HG03442 (cell line): ENCODE data around the gene TFEB.

ENCODE experiments used
- ATAC-seq: cut with Tn5 transposase; IDR thresholded peaks from one replicate; pipeline ENCODE4 v1.9.1; 2021; ENCODE audit warnings: mild to moderate bottlenecking, moderate library complexity; ENCODE audit not compliant: unreplicated experiment

Gene TFEB

DNA sequence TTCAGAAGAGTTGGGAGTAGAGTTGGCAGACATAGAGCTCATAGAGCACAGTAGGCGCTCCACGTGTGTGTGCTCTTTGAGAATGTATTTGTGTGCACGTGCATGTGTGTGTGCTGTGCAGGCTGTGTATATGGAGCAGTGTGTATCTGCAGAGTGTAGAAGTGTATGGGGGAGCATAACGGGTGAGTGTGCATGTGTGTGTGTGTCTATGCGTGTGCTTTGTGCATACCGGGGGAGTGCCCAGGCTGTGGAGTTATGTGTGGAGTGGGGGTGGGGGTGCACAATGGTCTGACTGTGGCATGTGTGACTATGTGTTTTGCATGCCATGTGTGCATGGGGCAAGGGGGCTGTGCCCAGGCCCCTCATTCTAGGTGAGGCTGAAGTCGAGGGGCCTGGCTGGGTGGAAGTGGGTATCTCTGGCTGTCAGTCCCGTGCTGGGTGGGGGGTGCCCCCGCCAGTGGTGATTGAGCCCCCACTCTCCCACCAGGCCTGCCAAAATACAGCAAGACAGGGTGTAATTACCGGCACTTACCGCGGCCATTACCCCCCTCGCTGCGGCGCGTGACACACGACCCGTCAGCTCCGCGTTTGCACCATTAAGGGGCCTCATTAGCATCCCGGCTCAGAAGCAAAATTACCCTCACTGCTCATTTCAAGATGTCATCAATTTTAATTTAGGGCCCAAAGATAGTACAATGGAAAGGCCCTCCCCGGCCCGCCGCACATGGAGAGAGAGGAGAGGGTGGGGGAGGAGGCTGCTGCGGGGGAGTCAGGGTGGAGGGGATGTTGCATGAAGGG is 58.1 kb downstream of the TFEB start:
- no peak for ATAC-seq

DNA sequence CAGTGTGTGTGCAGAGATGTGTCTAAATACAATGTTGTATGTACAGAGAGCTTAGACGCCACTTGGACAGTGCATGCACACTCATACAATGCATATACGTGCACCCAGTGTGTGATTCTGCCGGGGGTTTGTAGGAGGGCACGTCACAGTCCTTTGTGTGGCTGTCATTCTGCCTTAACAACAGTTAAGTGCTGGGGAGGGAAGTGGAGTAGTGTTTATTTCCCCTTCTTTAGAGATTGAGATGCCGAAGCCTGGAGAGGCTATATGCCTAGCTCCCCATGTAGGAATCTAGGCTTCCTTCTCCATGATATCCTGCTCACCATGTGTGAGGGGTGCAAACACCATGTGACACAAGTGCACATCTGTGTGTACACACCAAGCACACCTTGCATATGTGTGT is 59.0 kb downstream of the TFEB start:
- ATAC-seq = no peak

DNA sequence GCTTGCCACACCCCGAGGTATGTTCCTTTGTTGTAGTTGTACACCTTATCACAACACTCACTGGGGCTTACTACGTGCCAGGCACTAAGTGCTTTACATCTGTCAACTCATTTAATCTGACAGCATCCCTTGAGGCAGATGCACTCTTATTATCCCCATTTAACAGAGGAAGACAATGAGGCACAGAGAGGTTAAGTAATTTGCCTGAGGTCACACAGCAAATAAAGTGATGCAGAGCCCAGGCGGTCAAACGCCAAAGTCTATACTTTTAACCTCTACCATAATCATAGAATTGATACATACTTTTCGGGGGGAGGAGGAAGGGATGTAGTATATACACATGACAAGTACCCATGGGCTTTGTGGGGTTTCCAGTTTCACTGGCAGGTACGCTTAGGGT is 59.4 kb downstream of the TFEB start:
- ATAC-seq = no peak

DNA sequence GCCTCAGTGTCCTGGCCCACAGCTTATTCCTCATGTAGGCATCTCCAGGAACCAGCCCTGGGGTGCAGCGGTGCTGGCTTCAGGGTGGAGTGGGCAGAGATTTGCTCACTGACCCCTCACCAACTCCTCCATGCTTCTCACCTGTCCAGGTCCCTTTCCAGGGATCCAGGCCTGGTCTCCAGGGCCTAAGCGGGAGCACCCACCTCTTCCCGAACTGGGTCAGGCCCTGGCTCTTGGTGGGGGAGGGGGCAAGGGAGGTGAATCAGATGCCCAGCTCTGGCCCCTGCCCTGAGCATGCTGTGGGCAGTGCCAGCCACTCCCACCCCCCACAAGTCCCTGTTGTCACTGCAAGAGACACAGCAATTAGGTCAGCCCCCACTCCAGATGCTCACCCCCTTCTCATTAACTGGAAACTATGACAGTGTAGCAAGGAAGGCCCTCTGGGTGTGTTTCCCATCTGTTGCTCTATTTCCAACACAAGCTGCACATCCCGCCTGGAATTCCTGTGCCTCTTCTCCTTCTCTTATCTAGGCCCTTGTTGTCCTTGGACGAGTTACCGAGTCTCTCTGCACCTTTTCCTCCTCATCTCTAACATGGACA is 60.1 kb downstream of the TFEB start:
- ATAC-seq = no peak

DNA sequence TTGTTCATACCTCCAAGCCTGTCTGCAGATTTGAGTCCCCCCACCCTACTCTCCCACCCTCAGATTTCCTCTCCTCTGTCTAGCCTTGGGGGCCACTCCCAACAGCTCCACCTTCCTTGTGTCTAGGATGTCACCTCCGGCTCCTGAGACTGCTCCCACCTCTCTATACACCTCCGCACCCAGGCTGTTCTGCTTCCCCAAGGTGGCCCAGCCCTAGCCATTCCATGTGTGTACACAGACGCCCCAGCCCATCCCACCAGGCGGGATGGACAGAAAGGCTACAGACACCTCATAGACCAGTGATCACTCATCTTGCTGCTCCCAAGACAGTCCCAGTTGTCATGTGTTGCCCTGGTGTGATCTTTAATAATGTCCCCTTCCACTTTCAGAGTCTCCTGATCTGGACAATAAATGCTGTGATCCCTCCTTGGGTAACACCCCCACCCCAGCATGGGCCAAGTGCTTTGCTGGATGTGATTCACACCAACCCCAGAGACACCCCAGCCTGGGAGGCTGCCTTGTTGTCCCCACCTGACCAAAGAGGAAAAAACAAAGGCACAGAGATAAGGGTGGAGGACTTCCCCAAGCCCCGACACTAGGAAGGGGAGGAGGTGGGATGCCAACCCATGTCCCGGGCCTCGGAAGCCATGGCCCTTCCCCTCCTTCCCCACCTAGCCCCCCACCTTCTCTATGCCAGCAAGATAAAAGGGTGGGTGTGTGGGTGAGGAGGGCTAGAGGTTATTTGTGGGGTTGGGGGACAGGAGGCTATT is 61.0 kb downstream of the TFEB start:
- no peak for ATAC-seq

DNA sequence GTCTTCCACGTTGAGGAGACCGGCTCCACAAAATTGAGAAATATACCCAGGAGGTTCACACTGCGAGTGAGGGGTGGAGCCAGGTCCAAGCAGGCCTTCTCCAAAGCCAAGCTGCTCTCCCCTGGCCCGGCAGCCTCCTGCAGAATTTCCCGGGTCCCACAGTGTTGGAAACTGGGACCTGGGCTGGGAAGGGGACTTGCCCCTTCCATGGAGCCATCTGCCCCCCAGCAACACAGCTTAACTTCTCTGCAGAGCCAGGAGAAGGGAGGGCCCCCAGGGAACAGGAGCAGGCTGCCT is 61.8 kb downstream of the TFEB start:
- ATAC-seq = no peak

DNA sequence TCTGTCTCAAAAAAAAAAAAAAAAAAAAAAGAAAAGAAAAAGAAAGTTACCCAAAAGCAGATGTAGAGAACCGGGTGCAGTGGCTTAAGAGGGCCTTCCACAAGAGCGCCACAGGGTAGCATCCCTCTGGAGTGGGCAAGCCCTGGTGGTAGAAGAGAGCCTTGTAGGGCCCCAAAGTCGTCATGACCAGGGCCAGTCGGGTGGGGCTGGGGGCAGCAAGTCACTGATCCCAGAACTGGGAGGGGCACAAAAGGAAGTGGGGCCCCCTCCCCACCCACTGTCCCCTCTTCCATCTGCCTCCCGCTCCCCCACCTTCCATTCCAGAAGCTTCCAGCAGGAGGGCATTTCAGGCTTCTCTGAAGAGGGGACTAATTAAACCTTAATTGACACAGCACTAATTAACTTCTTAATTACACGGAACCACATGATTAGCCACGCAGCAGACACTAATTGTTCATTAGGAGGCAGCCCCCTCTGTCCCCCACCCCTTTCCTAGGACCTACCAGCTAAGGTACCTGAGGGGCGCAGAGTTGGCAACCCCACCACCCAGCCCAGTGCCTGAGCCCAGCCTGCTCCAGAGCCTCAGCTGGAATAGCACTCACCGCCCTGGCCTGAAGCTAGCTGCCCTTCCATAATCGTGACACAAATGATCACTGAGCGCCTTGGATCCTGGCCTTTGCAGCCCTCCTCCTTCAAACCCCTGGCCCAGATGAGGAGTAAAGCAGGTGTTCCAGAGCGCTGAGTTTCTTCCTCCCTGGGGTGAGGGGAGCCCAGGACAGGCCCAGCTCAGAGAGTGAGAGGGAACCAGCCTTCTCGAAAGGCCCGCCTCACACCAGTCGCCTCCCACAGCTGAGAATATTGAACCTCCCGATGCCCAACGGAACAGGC is 62.3 kb downstream of the TFEB start:
- no peak for ATAC-seq

DNA sequence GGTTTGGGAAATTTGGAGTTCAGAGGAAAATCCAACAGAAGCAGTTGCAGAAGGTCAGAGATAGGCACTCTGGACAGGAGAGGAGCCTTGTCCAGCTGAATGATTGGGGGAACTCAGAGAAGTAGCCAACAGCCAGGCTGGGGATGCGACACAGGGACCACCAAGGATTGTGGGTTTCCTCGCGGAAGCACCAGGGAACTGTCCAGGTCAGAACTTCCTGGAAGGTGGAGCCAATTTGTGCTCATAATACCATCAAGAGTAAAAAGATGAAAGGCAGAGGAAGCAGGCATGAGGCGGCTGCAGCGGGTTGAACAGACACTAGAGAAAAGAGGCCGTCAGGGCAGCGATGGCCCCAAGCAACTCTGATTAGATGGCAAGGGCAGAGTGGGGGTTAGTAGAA is 63.4 kb downstream of the TFEB start:
- ATAC-seq = no peak

DNA sequence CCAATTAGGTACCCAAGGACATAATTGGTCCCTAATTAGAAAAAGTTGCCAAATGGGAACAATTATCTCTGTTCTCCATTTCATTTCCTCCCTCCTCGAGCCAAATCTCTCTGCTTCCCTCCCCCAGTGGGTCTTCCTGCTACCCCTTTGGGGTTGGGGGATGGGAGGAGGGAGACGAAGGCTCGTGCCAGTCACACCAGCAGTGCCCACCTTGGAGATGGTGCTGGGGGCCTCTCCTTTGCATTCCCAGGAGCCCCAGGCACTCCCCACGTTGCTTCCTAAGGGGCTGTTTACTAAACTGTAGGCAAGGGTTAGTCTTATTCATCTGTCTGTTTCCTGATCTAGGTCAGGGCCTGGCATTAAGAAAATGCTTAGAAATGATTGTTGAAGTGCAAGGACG is 64.0 kb downstream of the TFEB start:
- no peak for ATAC-seq

DNA sequence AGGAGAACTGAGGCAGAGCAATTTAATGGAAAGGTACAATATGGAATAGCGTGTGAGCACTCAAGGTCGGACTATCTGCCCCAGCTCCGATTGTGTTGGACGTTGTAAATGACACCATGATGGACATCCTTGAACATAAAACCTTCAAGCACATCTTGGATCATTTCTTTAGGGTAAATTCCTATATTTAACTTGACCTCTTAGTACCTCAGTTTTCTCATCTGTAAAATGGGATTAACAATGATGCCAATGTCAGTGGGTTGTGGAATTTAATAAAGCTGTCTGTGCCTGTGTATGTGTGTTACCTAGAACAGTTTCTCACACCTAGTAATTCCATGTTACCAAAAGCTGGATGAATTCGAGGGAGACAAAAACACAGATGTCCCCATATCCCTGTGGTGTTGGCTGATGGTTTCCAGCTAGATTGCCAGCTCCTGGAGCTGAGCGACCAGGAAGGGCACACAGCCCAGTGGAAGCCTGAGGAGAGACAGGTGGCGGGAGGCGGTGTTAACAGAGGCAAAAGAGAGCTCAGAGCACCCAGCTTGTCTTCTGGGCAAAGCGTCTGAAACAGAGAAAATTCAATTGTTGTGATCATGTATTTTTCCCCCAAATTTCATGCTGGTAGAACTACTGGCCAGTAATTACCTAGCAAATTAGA is 64.6 kb downstream of the TFEB start:
- ATAC-seq = no peak

DNA sequence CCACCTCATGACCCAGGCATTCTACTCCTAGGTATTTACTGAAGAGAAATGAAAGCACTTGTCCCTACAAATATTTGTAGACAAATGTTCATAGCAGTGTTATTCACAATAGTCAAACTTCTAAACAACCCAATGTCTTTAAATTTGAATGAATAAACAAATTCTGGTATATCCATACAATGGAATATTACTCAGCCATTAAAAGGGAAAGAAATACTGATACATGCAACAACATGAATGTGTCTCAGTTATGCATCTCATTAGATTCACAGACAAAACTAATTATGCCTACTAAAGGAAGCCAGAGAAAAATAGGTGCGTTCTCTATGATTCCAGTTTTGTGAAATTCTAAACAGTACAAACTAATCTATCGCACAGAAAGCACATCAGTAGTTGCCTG is 66.4 kb downstream of the TFEB start:
- ATAC-seq = no peak

DNA sequence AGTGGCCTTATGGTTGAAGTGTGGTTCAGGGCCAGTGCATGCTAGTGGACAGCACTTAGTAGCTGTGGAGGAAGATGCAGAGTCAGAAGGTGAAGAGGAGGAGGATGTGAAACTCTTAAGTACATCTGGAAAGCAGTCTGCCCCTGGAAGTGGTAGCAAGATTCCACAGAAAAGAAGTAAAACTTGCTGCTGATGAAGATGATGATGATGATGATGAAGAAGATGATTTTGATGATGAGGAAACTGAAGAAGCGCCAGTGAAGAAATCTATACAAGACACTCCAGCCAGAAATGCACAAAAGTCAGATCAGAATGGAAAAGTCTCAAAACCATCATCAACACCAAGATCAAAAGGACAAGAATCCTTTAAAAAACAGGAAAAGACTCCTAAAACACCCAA is 68.2 kb downstream of the TFEB start:
- no peak for ATAC-seq

DNA sequence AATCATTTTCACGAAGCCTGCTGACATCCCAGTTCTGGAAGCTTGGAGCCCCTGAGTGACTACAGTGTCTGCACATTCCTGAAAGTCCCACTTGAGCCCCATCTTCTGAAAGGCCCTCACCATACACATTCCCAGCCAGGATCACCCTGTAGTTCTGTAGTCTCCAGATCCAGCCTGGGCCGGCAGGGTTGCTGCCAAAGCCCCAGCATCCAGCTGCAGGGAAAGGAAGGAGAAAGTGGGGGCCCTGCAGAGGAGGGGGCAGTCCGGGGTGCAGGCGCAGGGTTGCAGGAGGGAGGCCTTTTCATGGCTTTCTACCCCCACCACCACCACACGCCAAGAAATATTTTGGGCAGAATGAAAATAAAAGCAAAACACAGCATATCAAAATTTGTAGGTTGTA is 71.1 kb downstream of the TFEB start:
- ATAC-seq = no peak

DNA sequence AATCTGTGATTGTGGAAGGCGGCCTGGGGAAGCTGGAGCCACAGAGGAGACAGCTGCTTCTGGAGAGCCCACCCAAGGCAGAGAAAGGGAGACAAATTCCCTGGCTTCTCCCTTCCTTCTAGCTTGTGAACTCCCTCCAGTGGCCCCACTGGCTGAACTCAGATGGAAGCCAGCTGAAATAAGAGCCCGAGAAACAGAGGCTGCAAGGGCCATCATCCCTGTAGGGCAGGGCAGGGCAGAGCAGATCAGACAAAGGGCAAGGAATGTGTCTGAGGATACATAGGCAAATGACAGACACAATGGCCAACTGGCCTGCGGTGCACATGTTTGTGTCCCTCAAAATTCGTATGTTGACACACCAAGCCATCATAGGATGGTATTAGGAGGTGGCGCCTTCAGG is 71.8 kb downstream of the TFEB start:
- no peak for ATAC-seq

DNA sequence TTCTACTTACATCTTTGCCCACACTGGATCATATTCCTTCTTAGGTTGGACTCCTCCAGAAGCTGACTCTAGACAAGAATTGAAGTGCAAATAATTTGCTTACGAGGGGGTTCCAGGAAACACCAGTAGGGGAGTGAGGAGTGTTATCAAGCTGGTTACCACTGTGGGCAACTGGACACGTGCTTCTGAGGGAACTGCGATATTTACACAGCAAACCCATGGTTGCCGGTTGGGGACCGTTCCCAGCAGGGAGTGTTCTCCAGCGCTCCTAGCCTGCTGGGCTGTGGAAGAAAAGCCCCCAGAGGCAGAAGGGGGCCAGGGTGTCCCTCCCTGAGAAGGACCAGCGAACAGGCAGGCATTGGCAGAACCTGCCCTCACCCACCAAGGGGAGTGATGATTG is 75.5 kb downstream of the TFEB start:
- no peak for ATAC-seq

DNA sequence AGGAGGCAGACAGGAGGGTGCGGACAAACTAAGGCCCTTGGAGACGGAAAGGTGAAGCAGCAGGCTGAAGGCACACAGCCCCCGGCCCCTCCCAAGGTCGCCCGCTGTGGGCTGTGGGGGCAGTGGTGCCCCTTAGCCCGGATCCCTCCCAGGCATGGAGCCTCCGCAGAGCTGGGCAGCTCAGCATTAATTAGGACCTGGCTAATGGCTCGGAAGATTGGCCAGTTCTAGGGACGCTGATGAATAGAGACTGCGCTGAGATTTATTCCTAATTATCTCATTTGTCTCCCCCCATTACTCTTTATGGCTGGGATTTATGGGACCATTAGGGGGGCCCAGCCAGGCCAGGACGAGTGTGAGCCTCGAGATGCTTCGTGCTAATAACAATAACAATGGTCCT is 76.8 kb downstream of the TFEB start:
- ATAC-seq = no peak

DNA sequence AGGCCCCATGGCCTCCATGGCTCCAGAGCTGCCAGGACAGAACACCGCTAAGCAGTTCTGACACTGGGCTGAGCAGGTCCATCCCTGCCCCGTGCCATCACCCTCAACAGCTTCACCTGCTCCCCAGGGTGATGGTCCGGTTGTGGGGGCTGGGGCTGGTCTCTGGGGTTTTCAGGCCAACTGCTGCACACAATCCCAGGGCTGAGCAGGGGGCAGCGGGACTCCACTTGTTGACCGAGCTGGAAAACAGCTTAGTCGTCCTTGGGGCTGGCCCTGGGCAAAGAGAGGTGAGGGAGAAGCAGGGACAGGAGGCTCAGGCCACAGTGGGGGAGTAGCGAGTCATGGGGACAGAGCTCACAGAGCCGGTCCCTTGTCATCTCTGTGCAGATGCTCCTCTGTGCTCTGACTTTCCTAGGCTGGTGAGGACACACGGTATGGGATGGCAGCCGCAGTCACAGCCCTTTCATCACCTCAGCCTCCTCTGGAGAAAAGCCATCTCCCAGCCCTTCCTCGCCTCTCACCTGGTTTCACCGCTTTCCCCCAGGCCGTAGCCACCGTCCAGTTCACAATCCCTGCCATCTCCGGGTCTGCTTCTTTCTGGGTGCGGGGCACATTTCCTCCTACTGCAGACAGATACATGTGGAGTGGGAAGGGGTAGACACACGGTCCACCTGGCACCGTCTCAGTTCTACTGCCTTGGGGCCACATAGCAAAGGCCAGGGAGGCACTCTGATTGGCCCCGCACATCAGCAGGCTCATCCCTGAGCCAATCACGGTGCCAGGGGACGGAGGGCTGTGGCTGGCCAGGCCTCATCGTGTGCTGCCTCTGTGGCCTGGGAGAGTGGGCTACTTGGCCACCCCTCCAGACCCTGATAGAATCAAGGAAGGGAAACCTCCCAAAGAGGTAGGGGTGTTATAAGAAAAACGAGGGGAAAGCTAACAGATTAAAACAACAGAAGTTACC is 78.0 kb downstream of the TFEB start:
- no peak for ATAC-seq

DNA sequence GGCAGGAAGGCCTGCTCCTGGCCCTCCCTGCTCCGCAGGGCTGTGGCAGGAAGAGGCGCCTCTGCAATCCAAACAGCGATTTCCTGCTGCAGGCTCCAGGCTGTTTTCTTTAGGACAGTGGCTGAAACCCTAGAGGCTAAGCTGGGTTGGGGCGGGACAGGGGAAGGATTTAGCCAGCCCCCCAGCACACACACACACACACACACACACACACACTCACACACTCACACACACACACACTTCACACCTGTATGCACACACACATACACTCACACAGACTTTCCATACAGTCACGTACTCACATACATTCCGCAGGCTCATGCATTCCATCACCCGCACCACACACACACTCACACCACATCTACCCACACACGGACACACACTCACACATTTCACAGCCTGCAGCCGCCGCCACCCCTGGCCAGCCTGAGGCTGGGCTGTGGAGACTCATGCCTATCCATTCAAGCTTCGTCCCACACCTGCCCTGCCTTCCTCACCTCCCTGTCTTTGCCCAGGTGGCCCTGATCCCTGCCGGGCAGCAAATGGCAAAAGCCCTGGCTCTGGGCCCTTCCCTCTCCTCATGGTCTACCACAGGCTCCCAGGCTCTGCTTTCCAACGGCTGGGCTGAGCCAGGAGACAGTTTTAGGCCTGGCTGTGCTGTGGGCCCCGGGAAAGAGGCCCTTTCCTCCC is 79.3 kb downstream of the TFEB start:
- no peak for ATAC-seq

DNA sequence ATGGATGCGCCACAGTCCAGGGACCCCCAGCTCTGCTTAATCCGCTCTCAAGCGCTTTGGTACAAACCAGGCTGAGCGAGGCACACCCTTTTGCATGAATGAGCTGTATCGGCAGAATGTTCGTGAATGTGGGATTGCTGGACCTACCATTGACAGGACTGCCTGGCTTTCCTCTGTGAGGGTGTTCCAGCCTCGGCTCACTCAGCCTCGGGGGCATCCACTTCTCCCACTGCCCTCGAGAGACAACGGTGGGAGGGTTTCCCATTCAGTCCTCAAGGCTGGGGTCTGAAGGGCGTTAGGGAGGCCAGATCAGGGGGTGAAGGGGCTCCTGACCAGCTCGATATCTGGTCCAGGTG is 79.8 kb downstream of the TFEB start:
- ATAC-seq = no peak
